ENCODE measurements around the gene TPSD1. TPM values are rescaled to one million over a fixed set of nuclear protein-coding genes. Genes with fewer than 3 reads are reported as not detected.

The TPSD1 gene
- total and polyA plus RNA-seq, 2 experiments from 2014 or later = not detected

- no peaks in the 10 kb centered on the region for H3K9me3 ChIP-seq (ENCODE audit: low read depth)
- H3K36me3 ChIP-seq (replicated peaks; ENCODE audit: insufficient read depth, low read depth) = no peaks in the 10 kb centered on the region
- no peaks in the 10 kb centered on the region for H3K9me2 ChIP-seq (replicated peaks; ENCODE audit: insufficient read depth)
- H3K27me3 ChIP-seq = no peaks in the 10 kb centered on the region
- no peak overlapping the region for H3K27ac ChIP-seq
- H4K20me1 ChIP-seq (ENCODE audit: insufficient read depth, poor library complexity, severe bottlenecking) = no peaks in the 10 kb centered on the region
- no peak for DNase-seq (ENCODE audit: low spot score)
- WGBS (ENCODE audit: low lambda C conversion rate, missing lambda C conversion rate) = 97% methylated on average over 38 of the region's 49 CpGs
- TF ChIP-seq EZH2 (IDR thresholded peaks at IDR 0.05; ENCODE audit: borderline replicate concordance) = no peak
- no peak for TF ChIP-seq EZH2phosphoT487 (IDR thresholded peaks at IDR 0.05; ENCODE audit: low read depth, severe bottlenecking, unreplicated experiment)
- no peak for TF ChIP-seq CTCF (IDR thresholded peaks at IDR 0.05; ENCODE audit: poor library complexity)
- no peaks in the 10 kb centered on the region for H3K4me1 ChIP-seq (ENCODE audit: insufficient read depth)
- no peaks in the 10 kb centered on the region for H3K79me2 ChIP-seq
- no peak overlapping the region for H3K4me3 ChIP-seq
- H3K4me2 ChIP-seq = no peak overlapping the region
- no peak overlapping the region for H2AFZ ChIP-seq
Measured at GRCh38 chr16:1218061-1218929, 37.6 kb upstream of the TPSD1 start.

- no peak overlapping the region for H3K27ac ChIP-seq
- no peaks in the 10 kb centered on the region for H3K79me2 ChIP-seq
- TF ChIP-seq CTCF (IDR thresholded peaks at IDR 0.05; ENCODE audit: poor library complexity) (no peak), EZH2 (IDR thresholded peaks at IDR 0.05; ENCODE audit: borderline replicate concordance) (no peak), EZH2phosphoT487 (IDR thresholded peaks at IDR 0.05; ENCODE audit: low read depth, severe bottlenecking, unreplicated experiment) (no peak)
- H3K9me2 ChIP-seq (replicated peaks; ENCODE audit: insufficient read depth) = no peaks in the 10 kb centered on the region
- 94% methylated on average over 22 of the region's 24 CpGs for WGBS (ENCODE audit: low lambda C conversion rate, missing lambda C conversion rate)
- no peaks in the 10 kb centered on the region for H3K27me3 ChIP-seq
- no peak overlapping the region for H2AFZ ChIP-seq
- H4K20me1 ChIP-seq (ENCODE audit: insufficient read depth, poor library complexity, severe bottlenecking) = no peaks in the 10 kb centered on the region
- H3K9me3 ChIP-seq (ENCODE audit: low read depth) = no peaks in the 10 kb centered on the region
- H3K4me1 ChIP-seq (ENCODE audit: insufficient read depth) = no peaks in the 10 kb centered on the region
- DNase-seq (ENCODE audit: low spot score) = no peak
- H3K36me3 ChIP-seq (replicated peaks; ENCODE audit: insufficient read depth, low read depth) = no peaks in the 10 kb centered on the region
- no peak overlapping the region for H3K4me3 ChIP-seq
- H3K4me2 ChIP-seq = no peak overlapping the region
Measured at GRCh38 chr16:1218930-1219611, 36.8 kb upstream of the TPSD1 start.

GRCh38 chr16:1220098-1220728, 35.7 kb upstream of the TPSD1 start:
- H3K4me1 ChIP-seq (ENCODE audit: insufficient read depth) = no peaks in the 10 kb centered on the region
- no peaks in the 10 kb centered on the region for H3K27me3 ChIP-seq
- DNase-seq (ENCODE audit: low spot score) = no peak
- no peaks in the 10 kb centered on the region for H4K20me1 ChIP-seq (ENCODE audit: insufficient read depth, poor library complexity, severe bottlenecking)
- H2AFZ ChIP-seq = no peak overlapping the region
- no peaks in the 10 kb centered on the region for H3K36me3 ChIP-seq (replicated peaks; ENCODE audit: insufficient read depth, low read depth)
- no peaks in the 10 kb centered on the region for H3K9me2 ChIP-seq (replicated peaks; ENCODE audit: insufficient read depth)
- no peak overlapping the region for H3K27ac ChIP-seq
- TF ChIP-seq CTCF (IDR thresholded peaks at IDR 0.05; ENCODE audit: poor library complexity) (no peak), EZH2phosphoT487 (IDR thresholded peaks at IDR 0.05; ENCODE audit: low read depth, severe bottlenecking, unreplicated experiment) (no peak), EZH2 (IDR thresholded peaks at IDR 0.05; ENCODE audit: borderline replicate concordance) (no peak)
- no peaks in the 10 kb centered on the region for H3K79me2 ChIP-seq
- no peak overlapping the region for H3K4me2 ChIP-seq
- no peak overlapping the region for H3K4me3 ChIP-seq
- H3K9me3 ChIP-seq (ENCODE audit: low read depth) = no peaks in the 10 kb centered on the region
- 95% methylated on average over 41 of the region's 55 CpGs for WGBS (ENCODE audit: low lambda C conversion rate, missing lambda C conversion rate)
